Skin epidermis (tissue), 12 donors: ENCODE data around the gene PDIA3.

Source experiments
- H3K27ac ChIP-seq, 21 experiments: fragments of 200-600 bp; sonication (generic) in 11 of 21; one replicate each; pipeline ENCODE4 v1.5.0; 2020; ENCODE audit warnings: mild to moderate bottlenecking in 3 of 21, inconsistent platforms in 2 of 21, moderate library complexity in 2 of 21
- H3K4me3 ChIP-seq, 7 experiments: fragments of 200-600 bp; sonication (generic) in 2 of 7; one replicate each; pipeline ENCODE4 v1.5.0; 2020; ENCODE audit warnings: inconsistent platforms in 2 of 7, mild to moderate bottlenecking in 2 of 7, moderate library complexity in 1 of 7

Gene PDIA3

GRCh38 chr15:43775411-43775965 lies 29.2 kb downstream of the PDIA3 start:
- Histone ChIP-seq H3K27ac (peak overlapping the region in 15 of 21 experiments; percentile 4 to 93 (median 84)), H3K4me3 (peak overlapping the region in 6 of 7 experiments; percentile 52 to 64 (median 58))

- peak overlapping the region in 19 of 21 experiments; percentile 37 to 93 (median 80) for H3K27ac ChIP-seq
Observed at GRCh38 chr15:43776101-43776717, 30.0 kb downstream of the PDIA3 start.

GRCh38 chr15:43776718-43777266 lies 30.6 kb downstream of the PDIA3 start, which contains the start of gene ELL3:
Gene ELL3, minus strand, starts transcription at chr15:43776966. Its CDS starts 65 bp downstream, at chr15:43776901.
- Histone ChIP-seq H3K27ac (peak within 1 kb of the TSS in 20 of 21 experiments; percentile 37 to 93 (median 78)), H3K4me3 (peak within 1 kb of the TSS; percentile 52 to 64 (median 56))

More at GRCh38 chr15:43776101-43776717, 30.0 kb downstream of the PDIA3 start:
- H3K4me3 ChIP-seq = peak overlapping the region; percentile 52 to 64 (median 56)

- Histone ChIP-seq H3K27ac (peak overlapping the region in 20 of 21 experiments; percentile 37 to 93 (median 78)), H3K4me3 (peak overlapping the region; percentile 52 to 64 (median 56))
Observed at GRCh38 chr15:43777267-43777914, 31.2 kb downstream of the PDIA3 start.

GRCh38 chr15:43779016-43779415 lies 32.8 kb downstream of the PDIA3 start:
- Histone ChIP-seq H3K27ac (no peak overlapping the region), H3K4me3 (no peak overlapping the region)

- no peak overlapping the region for H3K27ac ChIP-seq
- H3K4me3 ChIP-seq = no peak overlapping the region
Observed at GRCh38 chr15:43789409-43789808, 43.2 kb downstream of the PDIA3 start.

GRCh38 chr15:43791993-43792760 lies 45.9 kb downstream of the PDIA3 start, which contains the start of gene SERF2:
Gene SERF2, plus strand, starts transcription at chr15:43792320. Its CDS starts 57 bp downstream, at chr15:43792377.
- H3K27ac ChIP-seq = peak within 1 kb of the TSS; percentile 90 to 100 (median 98)
- peak within 1 kb of the TSS; percentile 76 to 97 (median 88) for H3K4me3 ChIP-seq

- peak overlapping the region; percentile 76 to 97 (median 88) for H3K4me3 ChIP-seq
- peak overlapping the region; percentile 90 to 100 (median 98) for H3K27ac ChIP-seq
Observed at GRCh38 chr15:43792761-43793476, 46.7 kb downstream of the PDIA3 start.

- H3K27ac ChIP-seq = peak overlapping the region in 19 of 21 experiments; percentile 6 to 100 (median 98)
- H3K4me3 ChIP-seq = peak overlapping the region; percentile 76 to 97 (median 88)
Observed at GRCh38 chr15:43793647-43794046, 47.4 kb downstream of the PDIA3 start.

GRCh38 chr15:43794269-43795037 lies 48.2 kb downstream of the PDIA3 start:
- no peak overlapping the region for H3K4me3 ChIP-seq
- peak overlapping the region in 6 of 21 experiments; percentile 28 to 100 (median 98) for H3K27ac ChIP-seq

- peak overlapping the region in 3 of 21 experiments; percentile 16 to 100 (median 26) for H3K27ac ChIP-seq
Observed at GRCh38 chr15:43795197-43795596, 49.0 kb downstream of the PDIA3 start.

GRCh38 chr15:43795997-43796396 lies 49.8 kb downstream of the PDIA3 start:
- H3K4me3 ChIP-seq = no peak overlapping the region

More at GRCh38 chr15:43795197-43795596, 49.0 kb downstream of the PDIA3 start:
- H3K4me3 ChIP-seq = no peak overlapping the region

GRCh38 chr15:43796566-43796965 lies 50.3 kb downstream of the PDIA3 start:
- H3K4me3 ChIP-seq = no peak overlapping the region
- no peak overlapping the region for H3K27ac ChIP-seq

More at GRCh38 chr15:43795997-43796396, 49.8 kb downstream of the PDIA3 start:
- no peak overlapping the region for H3K27ac ChIP-seq

GRCh38 chr15:43799209-43799944 lies 53.1 kb downstream of the PDIA3 start:
- no peak overlapping the region for H3K4me3 ChIP-seq
- peak overlapping the region in 19 of 21 experiments; percentile 31 to 95 (median 87) for H3K27ac ChIP-seq

GRCh38 chr15:43799945-43800285 lies 53.7 kb downstream of the PDIA3 start, which contains the start of gene SERINC4:
Gene SERINC4, minus strand, starts transcription at chr15:43800220. Its CDS starts 234 bp downstream, at chr15:43799986.
- H3K27ac ChIP-seq = peak within 1 kb of the TSS; percentile 70 to 95 (median 86)
- H3K4me3 ChIP-seq = peak within 1 kb of the TSS; percentile 65 to 97 (median 82)

GRCh38 chr15:43800286-43801141 lies 54.3 kb downstream of the PDIA3 start, which contains the start of gene HYPK:
Gene HYPK, plus strand, starts transcription at chr15:43800599. Its CDS starts 24 bp downstream, at chr15:43800623.
- H3K27ac ChIP-seq = peak within 1 kb of the TSS; percentile 70 to 95 (median 86)
- peak within 1 kb of the TSS; percentile 65 to 97 (median 82) for H3K4me3 ChIP-seq
